ENCODE results near the gene CLRN2. TPM values are rescaled to one million over a fixed set of nuclear protein-coding genes. Genes with fewer than 3 reads are reported as not detected.

Gene CLRN2
- total and polyA plus RNA-seq, 10 of the 15 experiments (the other 5 are each of a cell fraction or from before 2014, with no cell fraction given): not detected

GRCh38 chr4:17511950-17512795 is 2.8 kb upstream of the CLRN2 start, which contains the start of gene QDPR:
TSS of gene QDPR (minus strand) at chr4:17512090. CDS start at chr4:17512054, 36 bp downstream.
- CTCF ChIA-PET: interaction anchor here (1.2 kb wide), 2 partner anchors 40 to 193 kb away, joined by 3 read pairs; no protein-coding TSS in a partner anchor
- FAIRE-seq: no peak
- TF ChIP-seq MTA3 (IDR thresholded peaks at IDR 0.05; ENCODE audit: borderline replicate concordance, low read length) (no peak), HDAC6 (IDR thresholded peaks at IDR 0.05; ENCODE audit: unreplicated experiment) (peak; percentile 87), IKZF1 (conservative IDR thresholded peaks at IDR 0.05) (peak; percentile 47; the same call in 1 of the 2 replicates), EP300 (IDR thresholded peaks at IDR 0.05; ENCODE audit: borderline replicate concordance in 1 of 2, control insufficient read depth in 1 of 2, low read depth in 2 of 2, low read length in 2 of 2) (no peak), IRF5 (IDR thresholded peaks at IDR 0.05; ENCODE audit: borderline replicate concordance) (no peak), NR2F1 (conservative IDR thresholded peaks at IDR 0.05) (peak; percentile 29; the same call in 1 of the 2 replicates), RFX5 (IDR thresholded peaks at IDR 0.05; ENCODE audit: low read depth, low read length) (no peak), TBL1XR1 (IDR thresholded peaks at IDR 0.05; ENCODE audit: low read depth, low read length) (0 out of 2 replicates have a peak, but pooled peaks have one; percentile 16), CEBPZ (IDR thresholded peaks at IDR 0.05; ENCODE audit: low read depth, low read length) (no peak), RAD21 (IDR thresholded peaks at IDR 0.05; ENCODE audit: insufficient read depth, low read depth, low read length) (0 out of 2 replicates have a peak, but pooled peaks have one; percentile 14), LARP7 (IDR thresholded peaks at IDR 0.05) (no peak; the same call in 1 of the 2 replicates), SMARCA5 (IDR thresholded peaks at IDR 0.05) (peak; percentile 91), ETV6 (conservative IDR thresholded peaks at IDR 0.05 in 1 of 2, IDR thresholded peaks at IDR 0.05 in 1 of 2; ENCODE audit: borderline replicate concordance in 1 of 2, low read depth in 1 of 2) (no peak), RB1 (IDR thresholded peaks at IDR 0.05; ENCODE audit: borderline replicate concordance) (peak; percentile 54; the same call in 1 of the 2 replicates), POLR2A (IDR thresholded peaks at IDR 0.05; ENCODE audit: low read depth, low read length) (peak; percentile 65), NKRF (conservative IDR thresholded peaks at IDR 0.05) (0 out of 2 replicates have a peak, but pooled peaks have one; percentile 17)

More at GRCh38 chr4:17511950-17512795, 2.8 kb upstream of the CLRN2 start, which contains the start of gene QDPR:
- ChIA-PET RAD21 (ENCODE audit: unreplicated experiment) (no interaction called here), SMC1A (ENCODE audit: uncharacterized antibody, unreplicated experiment) (interaction anchor here (1.0 kb wide), 1 partner anchor 10 kb away, joined by 3 read pairs; no protein-coding TSS in a partner anchor), POLR2A (no interaction called here)
- in situ Hi-C loops (cut with MboI): no loop called here
- peak; percentile 96 for ATAC-seq
- Histone ChIP-seq H3K27ac (ENCODE audit: control insufficient read depth, insufficient read depth) (no peak within 1 kb of the TSS), H3K4me1 (ENCODE audit: control insufficient read depth, insufficient read depth, low read length) (no peaks in the 10 kb centered on the region; the same call in 1 of the 2 replicates), H4K20me1 (ENCODE audit: control insufficient read depth, insufficient read depth) (no peaks in the 10 kb centered on the region), H3K9me3 (replicated peaks; ENCODE audit: control insufficient read depth, insufficient read depth, low read length) (no peaks in the 10 kb centered on the region), H3K4me3 (peak within 1 kb of the TSS; percentile 93), H3K27me3 (replicated peaks in 1 of 2; ENCODE audit: control insufficient read depth in 2 of 2, insufficient read depth in 2 of 2, low read length in 1 of 2) (no peaks in the 10 kb centered on the region), H3K79me2 (ENCODE audit: control insufficient read depth, insufficient read depth, low read length) (no peaks in the 10 kb centered on the region), H3K9ac (ENCODE audit: control insufficient read depth, insufficient read depth, low read length) (peak within 1 kb of the TSS; percentile 61), H3K36me3 (ENCODE audit: control insufficient read depth in 2 of 2, insufficient read depth in 2 of 2, low read length in 1 of 2) (no peaks in the 10 kb centered on the region), H2AFZ (ENCODE audit: control insufficient read depth, low read depth, low read length) (peak within 1 kb of the TSS; percentile 89), H3K4me2 (ENCODE audit: control insufficient read depth, insufficient read depth) (peak within 1 kb of the TSS; percentile 94)
- intact Hi-C loops (cut with micrococcal nuclease; ENCODE audit: unreplicated experiment): no loop called here
- DNase-seq (ENCODE audit: low read depth, low spot score): peak; percentile 19
- 2% methylated on average over 56 of the region's 65 CpGs for WGBS (ENCODE audit: insufficient coverage, insufficient replicate concordance, low lambda C conversion rate, missing lambda C conversion rate)
- BruUV-seq (replicated peaks): no TSS peak

Data from GM12878 (cell line).